RCC 7860 (cell line): ENCODE measurements around the gene ACKR3.

Source experiments
- DNase-seq: peaks from one replicate; pipeline ENCODE4 v3.0.0-alpha.2; 2015; ENCODE audit warnings: low spot score
- FAIRE-seq: peaks from 2 replicates; lab custom pipeline; 2012; peaks lifted over from hg19 to GRCh38; lab: Jason Lieb, UNC

The ACKR3 gene

GRCh38 chr2:236581546-236581945 is 11.9 kb downstream of the ACKR3 start:
- FAIRE-seq (no peak), DNase-seq (no peak)

- DNase-seq: no peak
Observed at GRCh38 chr2:236582968-236583367, 13.3 kb downstream of the ACKR3 start.

DNA sequence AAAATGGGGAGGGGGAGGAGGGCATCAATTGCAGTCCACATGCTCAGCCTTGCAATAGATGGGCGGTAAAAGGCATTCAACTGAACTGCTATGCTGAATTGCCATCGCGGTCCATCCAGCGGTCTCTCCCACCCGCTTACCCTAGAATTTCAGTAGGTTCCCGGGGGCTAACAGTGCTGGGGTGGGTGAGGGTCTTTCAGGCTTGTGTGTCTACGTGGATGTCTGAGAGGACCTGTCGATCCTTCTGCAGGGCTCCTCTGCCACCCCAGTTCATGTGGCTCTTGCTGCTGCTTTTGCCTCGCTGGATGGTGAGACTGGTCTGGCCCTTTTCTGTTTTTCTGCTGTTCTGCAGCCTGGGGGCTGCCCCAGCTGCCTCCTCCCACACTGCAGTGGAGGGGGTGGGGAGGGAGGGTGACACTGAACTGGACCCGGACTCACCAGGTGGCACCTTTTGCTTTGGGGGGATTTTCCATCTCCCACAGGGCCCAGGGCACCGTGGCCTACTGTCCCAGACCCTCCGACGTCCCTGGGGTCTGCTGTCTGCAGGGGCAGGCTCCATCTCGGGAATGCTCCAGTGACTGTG is 14.1 kb downstream of the ACKR3 start:
- DNase-seq (no peak), FAIRE-seq (no peak)

More at GRCh38 chr2:236582968-236583367, 13.3 kb downstream of the ACKR3 start:
- FAIRE-seq: no peak

DNA sequence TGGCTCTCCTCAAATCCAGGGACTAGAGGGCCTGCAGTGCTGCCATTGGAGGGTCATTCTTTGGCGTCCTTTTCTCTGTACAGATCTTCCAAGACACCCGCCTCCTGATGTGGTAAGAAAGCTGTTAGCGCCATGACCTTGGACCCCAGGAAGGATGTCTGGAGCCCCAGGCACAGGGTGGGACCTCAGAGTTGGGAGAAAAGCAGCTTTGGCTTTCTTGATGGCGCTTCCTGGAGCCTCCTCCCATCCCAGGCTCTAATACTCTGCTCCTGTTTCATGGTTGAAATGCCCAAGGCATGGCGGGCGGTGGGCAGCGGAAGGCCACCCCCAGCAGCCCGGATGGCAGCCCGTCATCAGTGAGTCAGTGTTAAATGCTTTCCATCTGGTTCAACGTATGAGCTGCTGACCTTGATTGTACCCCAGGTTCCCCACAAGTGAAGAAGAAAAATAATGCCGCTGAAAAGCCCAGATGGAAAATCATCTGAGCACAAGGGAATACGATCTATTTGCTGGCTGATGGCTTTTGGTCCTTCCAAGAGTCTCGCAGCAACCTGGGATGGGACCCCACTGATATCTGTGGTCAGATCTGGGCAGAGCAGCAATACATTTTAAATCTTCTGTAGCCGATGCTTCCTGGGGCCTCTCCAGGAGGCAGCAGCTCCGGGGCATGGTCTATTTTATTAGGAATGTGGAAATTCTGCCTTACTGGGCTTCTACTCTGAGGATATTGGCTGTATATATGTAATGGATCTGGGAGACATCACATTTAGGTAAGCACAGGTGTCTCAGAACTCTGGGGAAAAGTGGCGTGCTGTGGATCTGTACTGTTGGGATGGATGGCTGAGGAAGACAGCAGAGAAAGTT is 15.1 kb downstream of the ACKR3 start:
- no peak for FAIRE-seq
- DNase-seq: no peak

GRCh38 chr2:236585966-236586365 is 16.3 kb downstream of the ACKR3 start:
- DNase-seq (no peak), FAIRE-seq (no peak)

- FAIRE-seq (no peak), DNase-seq (no peak)
Observed at GRCh38 chr2:236587861-236588815, 18.5 kb downstream of the ACKR3 start.

DNA sequence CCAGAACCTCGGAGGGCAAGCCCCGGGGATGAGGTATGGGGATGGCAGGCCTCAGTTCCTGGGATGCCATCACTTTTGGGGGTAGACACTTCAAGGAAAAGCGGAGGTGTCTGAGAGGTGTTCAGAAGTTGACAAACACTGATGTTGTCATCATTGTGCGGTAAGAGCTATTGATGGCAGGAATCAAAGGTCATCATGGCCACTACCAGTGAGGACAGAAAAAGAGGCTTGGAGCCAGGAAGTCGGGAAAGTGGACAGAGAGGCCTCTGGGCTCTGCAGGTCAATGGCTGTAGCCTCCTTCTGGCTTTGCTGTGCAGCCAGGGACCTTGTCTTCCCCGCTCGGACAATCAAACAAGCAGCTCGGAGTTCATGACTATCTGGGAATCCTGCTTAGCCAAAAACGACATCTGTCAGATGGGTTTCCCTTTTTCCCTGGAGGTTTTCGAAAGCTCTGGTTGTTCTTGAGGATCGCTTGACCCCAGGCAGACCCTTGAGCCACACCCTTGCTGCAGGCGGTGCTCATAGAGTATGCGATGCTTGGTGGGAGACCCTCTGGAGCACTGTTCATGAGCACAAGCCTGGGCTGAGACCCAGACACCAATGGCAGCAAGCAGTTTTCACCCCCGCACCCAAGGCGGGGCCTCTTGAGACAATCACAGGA is 19.4 kb downstream of the ACKR3 start:
- no peak for FAIRE-seq
- no peak for DNase-seq

DNA sequence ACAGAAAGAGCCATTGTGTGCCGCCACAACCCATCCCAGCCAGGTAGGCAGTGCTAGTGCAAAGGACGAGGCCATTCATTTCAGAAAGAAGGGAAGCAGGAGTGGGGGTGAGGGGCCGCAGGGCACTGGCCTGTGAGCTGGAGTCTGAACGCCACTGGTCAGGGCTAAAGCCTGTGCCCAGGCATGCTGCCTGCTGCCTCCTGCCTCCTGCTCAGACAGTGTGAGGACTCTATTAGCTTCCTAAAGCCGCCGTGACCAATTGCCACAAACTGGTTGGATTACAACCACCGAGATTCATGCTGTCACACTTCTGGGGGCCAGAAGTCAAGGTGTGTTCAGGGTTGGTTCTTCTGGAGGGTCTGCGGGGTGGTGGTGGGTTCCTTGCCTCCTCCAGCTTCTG is 21.2 kb downstream of the ACKR3 start:
- FAIRE-seq: no peak

DNA sequence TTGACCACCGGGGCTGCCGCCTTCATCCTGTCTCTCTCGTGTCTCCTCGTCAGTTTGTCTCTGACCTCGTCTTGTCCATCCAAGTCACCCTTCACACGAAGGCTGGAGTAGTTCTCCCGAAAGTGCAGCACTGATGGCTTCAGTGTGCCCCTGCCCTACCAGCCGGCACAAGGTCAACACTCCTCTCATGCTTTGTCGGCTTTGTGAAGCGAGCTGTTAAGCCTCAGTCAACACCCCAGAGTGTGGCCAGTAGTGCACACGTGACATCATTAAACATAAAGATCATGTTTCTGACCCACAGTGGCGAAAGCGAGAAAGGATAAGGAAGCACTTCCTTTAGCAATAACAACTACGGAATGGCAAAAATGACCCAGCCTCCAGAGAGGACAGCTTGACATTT is 23.2 kb downstream of the ACKR3 start:
- FAIRE-seq: no peak
- no peak for DNase-seq

More for the DNA sequence above, 21.2 kb downstream of the ACKR3 start:
- no peak for DNase-seq

- FAIRE-seq (no peak), DNase-seq (no peak)
Observed at GRCh38 chr2:236593531-236593930, 23.9 kb downstream of the ACKR3 start.

- FAIRE-seq: no peak
- no peak for DNase-seq
Observed at GRCh38 chr2:236593956-236594355, 24.3 kb downstream of the ACKR3 start.

- DNase-seq (no peak), FAIRE-seq (no peak)
Observed at GRCh38 chr2:236597629-236598028, 28.0 kb downstream of the ACKR3 start.

DNA sequence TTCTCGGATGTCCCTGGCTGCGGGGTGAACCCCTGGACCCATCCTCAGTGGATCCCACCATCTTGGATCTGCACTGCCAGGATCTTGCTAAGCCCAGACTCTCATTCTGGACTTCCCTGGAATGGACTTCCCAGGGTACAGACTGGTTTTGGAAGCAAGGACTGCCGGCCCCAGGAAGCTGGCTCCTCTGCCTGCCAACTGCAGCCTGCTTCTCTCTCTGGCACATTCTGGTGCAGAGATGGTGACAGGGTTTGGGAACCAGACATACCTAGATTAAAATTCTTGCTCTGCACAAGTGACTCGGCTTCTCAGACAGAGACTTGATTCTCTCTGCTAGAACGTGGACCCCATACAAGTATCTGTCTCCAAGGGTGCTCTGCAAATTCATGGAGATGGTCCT is 29.4 kb downstream of the ACKR3 start:
- FAIRE-seq: no peak
- no peak for DNase-seq

- no peak for DNase-seq
- FAIRE-seq: no peak
Observed at GRCh38 chr2:236600158-236600557, 30.5 kb downstream of the ACKR3 start.

GRCh38 chr2:236600892-236601291 is 31.3 kb downstream of the ACKR3 start:
- FAIRE-seq (no peak), DNase-seq (no peak)

- DNase-seq (peak; percentile 28), FAIRE-seq (peak; percentile 50)
Observed at GRCh38 chr2:236601316-236602202, 31.9 kb downstream of the ACKR3 start.

GRCh38 chr2:236602678-236603077 is 33.1 kb downstream of the ACKR3 start:
- FAIRE-seq (no peak), DNase-seq (no peak)

GRCh38 chr2:236603361-236604015 is 33.9 kb downstream of the ACKR3 start:
- FAIRE-seq (no peak), DNase-seq (no peak)
